ENCODE data around the gene GUK1. TPM values are rescaled to one million over a fixed set of nuclear protein-coding genes. Genes with fewer than 3 reads are reported as not detected.
A peak's percentile ranks its signal among the peaks of the same experiment; 100 is the strongest.

GUK1 gene
- polyA plus RNA-seq, 3 donors, result 262 to 391 (median 316) TPM

GRCh38 chr1:228142155-228142691 lies 2.1 kb downstream of the GUK1 start:
- WGBS (ENCODE audit: insufficient coverage), result 86% methylated on average over 8 of the region's 16 CpGs

GRCh38 chr1:228142701-228143136 lies 2.6 kb downstream of the GUK1 start:
- peaks cover 64% of the 10 kb centered on the region for H3K79me2 ChIP-seq (ENCODE audit: insufficient read depth, low read length)
- H3K4me1 ChIP-seq (ENCODE audit: control insufficient read depth in 1 of 2, insufficient read depth in 2 of 2, low read length in 2 of 2), result peaks cover 27 to 38% of the 10 kb centered on the region in 2 donors
- DNase-seq, result no peak
- no peak overlapping the region for H3K4me2 ChIP-seq (replicated peaks; ENCODE audit: extremely low read depth, low read length, poor library complexity, severe bottlenecking)
- H4K20me1 ChIP-seq (ENCODE audit: insufficient read depth, low read length), result peaks cover 74% of the 10 kb centered on the region
- WGBS (ENCODE audit: insufficient coverage), result 95% methylated on average over 10 of the region's 11 CpGs
- H3K4me1 Mint-ChIP-seq, result peaks cover 41% of the 10 kb centered on the region
- no peaks in the 10 kb centered on the region for H3K9me3 ChIP-seq (replicated peaks in 1 of 2; ENCODE audit: control insufficient read depth in 1 of 2, insufficient read depth in 1 of 2, low read length in 2 of 2)
- peak overlapping the region in 6 of 7 donors; percentile 22 to 79 (median 55) for H3K27ac Mint-ChIP-seq
- no peaks in the 10 kb centered on the region for H3K27me3 ChIP-seq (ENCODE audit: control insufficient read depth in 2 of 2, insufficient read depth in 2 of 2, low read length in 2 of 2)
- H3K4me3 ChIP-seq (replicated peaks in 1 of 3; ENCODE audit: low read depth in 2 of 3, low read length in 3 of 3), result no peak overlapping the region
- H3K36me3 Mint-ChIP-seq, result peaks cover 17 to 43% of the 10 kb centered on the region in 2 donors
- H3K4me3 Mint-ChIP-seq, result no peak overlapping the region
- H2AFZ ChIP-seq (ENCODE audit: insufficient read depth, low read depth, low read length, poor library complexity, severe bottlenecking), result no peak overlapping the region
- intact Hi-C loops (cut with micrococcal nuclease), result loop anchor here in 1 of 2 donors (5.0 kb wide), 1 partner anchor 35 kb away; the partner anchor contains the start of gene MRPL55
- H3K27me3 Mint-ChIP-seq (ENCODE audit: low read depth in 3 of 3), result peaks cover 0 to 5% (median 0%) of the 10 kb centered on the region in 3 donors
- H3K27ac ChIP-seq (ENCODE audit: low read depth in 1 of 2, low read length in 2 of 2), result no peak overlapping the region
- no peak for TF ChIP-seq CTCF (IDR thresholded peaks at IDR 0.05)
- H3K9me3 Mint-ChIP-seq, result no peaks in the 10 kb centered on the region
- H3K9ac ChIP-seq (ENCODE audit: insufficient read depth, low read length, poor library complexity, severe bottlenecking), result no peak overlapping the region
- peaks cover 22 to 27% of the 10 kb centered on the region in 2 donors for H3K36me3 ChIP-seq (replicated peaks in 1 of 2; ENCODE audit: control insufficient read depth in 1 of 2, insufficient read depth in 2 of 2, low read length in 2 of 2)

More at GRCh38 chr1:228142155-228142691, 2.1 kb downstream of the GUK1 start:
- Mint-ChIP-seq H3K9me3 (no peaks in the 10 kb centered on the region), H3K27ac (peak overlapping the region in 4 of 7 donors; percentile 57 to 99 (median 78)), H3K27me3 (ENCODE audit: low read depth in 3 of 3) (peaks cover 0 to 6% (median 1%) of the 10 kb centered on the region in 3 donors), H3K36me3 (peaks cover 13 to 39% of the 10 kb centered on the region in 2 donors), H3K4me3 (no peak overlapping the region), H3K4me1 (peaks cover 41% of the 10 kb centered on the region)
- Histone ChIP-seq H3K4me2 (replicated peaks; ENCODE audit: extremely low read depth, low read length, poor library complexity, severe bottlenecking) (peak overlapping the region; percentile 97), H3K9ac (ENCODE audit: insufficient read depth, low read length, poor library complexity, severe bottlenecking) (no peak overlapping the region), H3K36me3 (replicated peaks in 1 of 2; ENCODE audit: control insufficient read depth in 1 of 2, insufficient read depth in 2 of 2, low read length in 2 of 2) (peaks cover 18 to 22% of the 10 kb centered on the region in 2 donors), H2AFZ (ENCODE audit: insufficient read depth, low read depth, low read length, poor library complexity, severe bottlenecking) (no peak overlapping the region), H3K79me2 (ENCODE audit: insufficient read depth, low read length) (peaks cover 64% of the 10 kb centered on the region), H3K27me3 (ENCODE audit: control insufficient read depth in 2 of 2, insufficient read depth in 2 of 2, low read length in 2 of 2) (no peaks in the 10 kb centered on the region), H3K4me1 (ENCODE audit: control insufficient read depth in 1 of 2, insufficient read depth in 2 of 2, low read length in 2 of 2) (peaks cover 27 to 38% of the 10 kb centered on the region in 2 donors), H3K27ac (ENCODE audit: low read depth in 1 of 2, low read length in 2 of 2) (no peak overlapping the region), H3K9me3 (replicated peaks in 1 of 2; ENCODE audit: control insufficient read depth in 1 of 2, insufficient read depth in 1 of 2, low read length in 2 of 2) (no peaks in the 10 kb centered on the region), H4K20me1 (ENCODE audit: insufficient read depth, low read length) (peaks cover 69% of the 10 kb centered on the region), H3K4me3 (replicated peaks in 1 of 3; ENCODE audit: low read depth in 2 of 3, low read length in 3 of 3) (peak overlapping the region in 1 of 3 experiments; percentile 97)
- TF ChIP-seq CTCF (IDR thresholded peaks at IDR 0.05), result no peak
- no peak for DNase-seq
- intact Hi-C loops (cut with micrococcal nuclease), result loop anchor here in 1 of 2 donors (5.0 kb wide), 1 partner anchor 35 kb away; the partner anchor contains the start of gene MRPL55
